Tibial nerve (tissue), 3 donors: Measurements from ENCODE around the gene IL10RA.

Experiments used
- CTCF ChIP-seq, 5 experiments: fragments of 200-600 bp in 3 of 5; fragments of 450-650 bp in 2 of 5; sonication (generic) in 3 of 5; IDR thresholded peaks; one replicate each; pipeline ENCODE4 v1.5.1; 2016 to 2019; ENCODE audit warnings: antibody characterized with exemption in 5 of 5, mild to moderate bottlenecking in 3 of 5, moderate library complexity in 2 of 5
- POLR2A ChIP-seq, 2 donors: fragments of 450-650 bp; IDR thresholded peaks; one replicate each; pipeline ENCODE4 v1.6.1; 2017; ENCODE audit warnings: antibody characterized with exemption in 2 of 2, mild to moderate bottlenecking in 2 of 2, moderate library complexity in 2 of 2

GRCh38 chr11:118002010-118002540, 15.9 kb downstream of the IL10RA start:
- no peak for TF ChIP-seq POLR2A (IDR thresholded peaks at IDR 0.05)
- no peak for TF ChIP-seq CTCF (IDR thresholded peaks at IDR 0.05)
